Middle frontal gyrus (tissue), 1 donor: Measurements from ENCODE around the gene DIP2C.

Experiments
- DNase-seq: peaks from one replicate; pipeline ENCODE4 v3.0.0-alpha.2; 2015; ENCODE audit warnings: low spot score; ENCODE audit errors: extremely low spot score

Gene DIP2C

GRCh38 chr10:677750-678661 lies 11.5 kb downstream of the DIP2C start:
- DNase-seq = no peak

GRCh38 chr10:677038-677437 lies 12.4 kb downstream of the DIP2C start:
- no peak for DNase-seq

GRCh38 chr10:676178-676577 lies 13.3 kb downstream of the DIP2C start:
- DNase-seq = no peak

GRCh38 chr10:675532-675931 lies 13.9 kb downstream of the DIP2C start:
- DNase-seq = no peak

GRCh38 chr10:673492-673891 lies 16.0 kb downstream of the DIP2C start:
- DNase-seq = no peak

- DNase-seq = no peak
Measured at GRCh38 chr10:672992-673391, 16.5 kb downstream of the DIP2C start.

GRCh38 chr10:672203-672602 lies 17.3 kb downstream of the DIP2C start:
- no peak for DNase-seq

GRCh38 chr10:670990-671389 lies 18.5 kb downstream of the DIP2C start:
- DNase-seq = no peak

GRCh38 chr10:670038-670437 lies 19.4 kb downstream of the DIP2C start:
- no peak for DNase-seq

- no peak for DNase-seq
Measured at GRCh38 chr10:668786-669485, 20.5 kb downstream of the DIP2C start.

GRCh38 chr10:667602-668143 lies 21.8 kb downstream of the DIP2C start:
- no peak for DNase-seq

GRCh38 chr10:667096-667495 lies 22.4 kb downstream of the DIP2C start:
- DNase-seq = no peak

GRCh38 chr10:666237-667012 lies 23.0 kb downstream of the DIP2C start:
- no peak for DNase-seq

GRCh38 chr10:665579-666091 lies 23.8 kb downstream of the DIP2C start:
- DNase-seq = no peak

- no peak for DNase-seq
Measured at GRCh38 chr10:664893-665292, 24.6 kb downstream of the DIP2C start.

GRCh38 chr10:664301-664700 lies 25.2 kb downstream of the DIP2C start:
- no peak for DNase-seq

GRCh38 chr10:663831-664251 lies 25.6 kb downstream of the DIP2C start:
- peak; percentile 62 for DNase-seq

GRCh38 chr10:663466-663751 lies 26.1 kb downstream of the DIP2C start:
- no peak for DNase-seq

GRCh38 chr10:662686-663465 lies 26.6 kb downstream of the DIP2C start:
- DNase-seq = no peak

GRCh38 chr10:662223-662605 lies 27.3 kb downstream of the DIP2C start:
- DNase-seq = no peak
